K562 (cell line): ENCODE data around the gene EMD. TPM values are rescaled to one million over a fixed set of nuclear protein-coding genes. Genes with fewer than 3 reads are reported as not detected.

Source experiments
- ATAC-seq: fragments of 200-7000 bp; cut with Tn5 transposase; 3 replicates; pipeline ENCODE4 v1.9.1; 2020; ENCODE audit warnings: moderate library complexity
- BruUV-seq: library from RNA; stranded (reverse); fragments of 400-500 nt; replicated peaks from 2 replicates; lab custom pipeline; 2021; lab: Mats Ljungman, UMichigan
- CTCF ChIA-PET: fragments of 300-600 bp; formaldehyde crosslinking; extraction: SDS; loops from one replicate; lab custom pipeline; 2021; ENCODE audit warnings: low intra/inter-chr PET ratio; lab: Yijun Ruan, JAX
- POLR2A ChIA-PET: fragments of 300-600, 350-650 bp; sonication (Branson Sonifier 250); formaldehyde crosslinking; extraction: SDS; loops from one replicate; lab custom pipeline; 2021; ENCODE audit warnings: antibody characterized with exemption, inconsistent platforms; lab: Yijun Ruan, JAX
- DNase-seq, 4 experiments: peaks; one replicate each; pipeline versions ENCODE4 v3.0.0 to v3.0.0-alpha.2; 2011 to 2018; ENCODE audit warnings: low spot score in 3 of 4, mixed read lengths in 3 of 4; ENCODE audit errors: extremely low read depth in 1 of 4
- FAIRE-seq: peaks from 2 replicates; lab custom pipeline; 2011; peaks lifted over from hg19 to GRCh38; lab: Jason Lieb, UNC
- H2AFZ ChIP-seq: 2 replicates; pipeline ENCODE4 v1.6.0; 2011; ENCODE audit warnings: low read depth, low read length, control low read depth, inconsistent platforms
- H3K27ac ChIP-seq: fragments of 200-600 bp; 3 replicates; pipeline ENCODE4 v1.8.0; 2011; ENCODE audit warnings: low read depth, mild to moderate bottlenecking, control low read depth, inconsistent platforms, low read length, moderate library complexity, mixed read lengths; ENCODE audit errors: extremely low read depth
- H3K27me3 ChIP-seq, 2 experiments: fragments of 300-600 bp in 1 of 2; 2 replicates in 1 of 2; 3 replicates in 1 of 2; pipeline versions ENCODE4 v1.6.0 to v1.8.0; 2011; ENCODE audit warnings: inconsistent platforms in 2 of 2, low read length in 2 of 2, mild to moderate bottlenecking in 1 of 2, mixed read lengths in 1 of 2, moderate library complexity in 1 of 2; ENCODE audit not compliant: control insufficient read depth in 2 of 2, insufficient read depth in 2 of 2
- H3K36me3 ChIP-seq: fragments of 300-600 bp; 3 replicates; pipeline ENCODE4 v1.8.0; 2011; ENCODE audit warnings: mild to moderate bottlenecking, low read length, inconsistent platforms; ENCODE audit not compliant: control insufficient read depth, insufficient read depth
- H3K4me1 ChIP-seq, 2 experiments: fragments of 200-600 bp in 1 of 2; replicated peaks in 1 of 2; 2 replicates in 1 of 2; 3 replicates in 1 of 2; pipeline versions ENCODE4 v1.5.1 to v1.8.0; 2011; ENCODE audit warnings: inconsistent platforms in 2 of 2, low read length in 2 of 2, mild to moderate bottlenecking in 1 of 2, mixed read lengths in 1 of 2, moderate library complexity in 1 of 2; ENCODE audit not compliant: control insufficient read depth in 2 of 2, insufficient read depth in 2 of 2
- H3K4me2 ChIP-seq: 2 replicates; pipeline ENCODE4 v1.6.1; 2011; ENCODE audit warnings: low read length, control low read depth, inconsistent platforms, mixed read lengths; ENCODE audit not compliant: insufficient read depth
- H3K4me3 ChIP-seq: fragments of 200-600 bp; sonication (generic), shearing (Covaris generic); 2 replicates; pipeline ENCODE4 v1.5.1; 2016; ENCODE audit warnings: control low read depth, inconsistent platforms
- H3K79me2 ChIP-seq: fragments of 200-600 bp; 3 replicates; pipeline ENCODE4 v1.8.0; 2011; ENCODE audit warnings: low read length, inconsistent platforms; ENCODE audit not compliant: control insufficient read depth, insufficient read depth
- H3K9ac ChIP-seq, 2 experiments: 2 replicates each; pipeline versions ENCODE4 v1.6.0 to v1.6.1; 2011; ENCODE audit warnings: low read depth in 2 of 2, low read length in 2 of 2, control low read depth in 1 of 2, inconsistent platforms in 1 of 2, mild to moderate bottlenecking in 1 of 2, mixed read lengths in 1 of 2; ENCODE audit not compliant: insufficient read depth in 1 of 2
- H3K9me1 ChIP-seq: one replicate; pipeline ENCODE4 v1.6.0; 2011; ENCODE audit warnings: inconsistent platforms, mild to moderate bottlenecking, low read length, moderate library complexity; ENCODE audit not compliant: control insufficient read depth, insufficient read depth
- H3K9me3 ChIP-seq: replicated peaks from 2 replicates; pipeline ENCODE4 v1.5.1; 2011; ENCODE audit warnings: low read depth, low read length, inconsistent platforms; ENCODE audit not compliant: control insufficient read depth, insufficient read depth
- H4K20me1 ChIP-seq: replicated peaks from 2 replicates; pipeline ENCODE4 v1.6.1; 2011; ENCODE audit warnings: low read length, inconsistent platforms, mixed read lengths; ENCODE audit not compliant: control insufficient read depth, insufficient read depth
- BCOR ChIP-seq: fragments of 450-650 bp; IDR thresholded peaks from 2 replicates; pipeline ENCODE4 v1.6.1; 2016
- CTCF ChIP-seq, 3 experiments: IDR thresholded peaks in 2 of 3; conservative IDR thresholded peaks in 1 of 3; 2 replicates each; pipeline ENCODE4 v1.5.1; 2011 to 2012; ENCODE audit warnings: low read length in 3 of 3, mild to moderate bottlenecking in 3 of 3, control low read depth in 2 of 3, improper control_type of control experiment in 1 of 3, inconsistent platforms in 1 of 3, low read depth in 1 of 3, mixed read lengths in 1 of 3, moderate library complexity in 1 of 3; ENCODE audit not compliant: insufficient read depth in 2 of 3
- DDX20 ChIP-seq: fragments of 450-650 bp; IDR thresholded peaks from 2 replicates; pipeline ENCODE4 v1.6.1; 2016; ENCODE audit warnings: missing genetic modification characterization, low read depth, mild to moderate bottlenecking, missing compliant biosample characterization, moderate library complexity
- ID3 ChIP-seq, 2 experiments: fragments of 250-450 bp in 1 of 2; fragments of 450-650 bp in 1 of 2; sonication (Bioruptor Pico) in 1 of 2; IDR thresholded peaks; 2 replicates each; pipeline versions ENCODE4 v1.6.1 to v1.8.0; 2016 to 2021; ENCODE audit warnings: mild to moderate bottlenecking in 2 of 2, moderate library complexity in 2 of 2, missing compliant biosample characterization in 1 of 2, missing genetic modification characterization in 1 of 2
- KLF6 ChIP-seq: fragments of 250-450 bp; sonication (Bioruptor Pico); IDR thresholded peaks from 2 replicates; pipeline ENCODE4 v1.4.0; 2020; ENCODE audit warnings: mild to moderate bottlenecking, moderate library complexity, borderline replicate concordance
- NFIC ChIP-seq: fragments of 450-650 bp; IDR thresholded peaks from 2 replicates; pipeline ENCODE4 v1.6.1; 2017; ENCODE audit warnings: mild to moderate bottlenecking, inconsistent platforms
- RAD21 ChIP-seq, 2 experiments: fragments of 250-450 bp in 1 of 2; fragments of 450-650 bp in 1 of 2; sonication (Bioruptor Pico) in 1 of 2; formaldehyde crosslinking in 1 of 2; IDR thresholded peaks in 1 of 2; conservative IDR thresholded peaks in 1 of 2; 2 replicates each; pipeline versions ENCODE4 v1.4.0 to v1.8.0; 2020 to 2022; ENCODE audit warnings: mild to moderate bottlenecking in 2 of 2, moderate library complexity in 1 of 2
- ZBTB7A ChIP-seq: IDR thresholded peaks from 2 replicates; pipeline ENCODE4 v1.6.1; 2011; ENCODE audit warnings: low read depth, mild to moderate bottlenecking, low read length, moderate library complexity, borderline replicate concordance; ENCODE audit not compliant: control insufficient read depth
- ZNF217 ChIP-seq: sonication (generic); formaldehyde crosslinking; IDR thresholded peaks from 2 replicates; pipeline ENCODE4 v1.8.0; 2022; ENCODE audit warnings: mild to moderate bottlenecking, missing genetic modification reagents
- ZNF79 ChIP-seq: fragments of 250-450 bp; sonication (Bioruptor Pico); IDR thresholded peaks from 2 replicates; pipeline ENCODE4 v1.4.0; 2020; ENCODE audit warnings: low read depth, mild to moderate bottlenecking, moderate library complexity
- WGBS: fragments of 100-300 bp; shearing (Covaris generic); methylation state at CpG from one replicate; pipeline ENCODE4 v1.1.6; 2016; ENCODE audit warnings: low coverage, mixed read lengths; ENCODE audit not compliant: insufficient coverage; ENCODE audit errors: missing lambda C conversion rate; 5-methylcytosine and 5-hydroxymethylcytosine counted together
- in situ Hi-C: fragments of 300-500 bp; cut with MboI; formaldehyde crosslinking; loops from 4 replicates; pipeline ENCODE4 v1.15.0; 2018; ENCODE audit warnings: inconsistent platforms, mixed read lengths
- intact Hi-C: fragments of 100-400 bp; cut with micrococcal nuclease; formaldehyde crosslinking; loops from 2 replicates; pipeline ENCODE4 v1.14.2; 2022
- polyA plus RNA-seq, 8 experiments: library from polyadenylated mRNA; depleted of rRNA in 4 of 8; stranded (reverse) in 5 of 8; unstranded in 3 of 8; fragments of >200 nt; fragmentation: Nextera tagmentation in 2 of 8; fragmentation: Illumina TruSeq in 1 of 8; extraction: Ambion mirVana in 2 of 8; extraction: Trizol in 1 of 8; gene quantifications; 2 replicates each; pipeline versions ENCODE4 v1.2.1 to v1.2.3, GENCODE V29; 2011 to 2014; ENCODE audit warnings: inconsistent platforms in 1 of 8, missing spikeins in 1 of 8
- total RNA-seq, 7 experiments: library from RNA; depleted of rRNA in 6 of 7; stranded (reverse); fragments of >200 nt in 6 of 7; fragmentation: Illumina TruSeq in 2 of 7; extraction: Trizol in 2 of 7; gene quantifications; 2 replicates each; pipeline versions ENCODE4 v1.2.1 to v1.2.3, GENCODE V29; 2011 to 2021; ENCODE audit warnings: low replicate concordance in 1 of 7
- TF ChIP-seq, protein P1 (sequence below): sonication (generic); formaldehyde crosslinking; IDR thresholded peaks from 2 replicates; pipeline ENCODE4 v1.8.0; 2022; ENCODE audit warnings: missing genetic modification reagents, mild to moderate bottlenecking, moderate library complexity, borderline replicate concordance
- TF ChIP-seq, protein P2 (sequence below), 2 experiments: fragments of 450-650 bp in 1 of 2; IDR thresholded peaks; 2 replicates each; pipeline ENCODE4 v1.6.1; 2011 to 2017; ENCODE audit warnings: low read depth in 2 of 2, antibody characterized with exemption in 1 of 2, borderline replicate concordance in 1 of 2, low read length in 1 of 2, mild to moderate bottlenecking in 1 of 2, mixed read lengths in 1 of 2; ENCODE audit not compliant: control insufficient read depth in 1 of 2

Gene EMD
- total and polyA plus RNA-seq, 9 of the 15 experiments (the other 6 are each of a cell fraction or from before 2014, with no cell fraction given): 2.3 to 206 (median 61.9) TPM

GRCh38 chrX:154384284-154384892, 5.3 kb downstream of the EMD start:
- Histone ChIP-seq H3K4me1 (peaks cover 13 to 36% of the 10 kb centered on the region in 2 experiments), H3K4me3 (no peak overlapping the region), H3K27me3 (no peaks in the 10 kb centered on the region), H3K9me1 (no peaks in the 10 kb centered on the region), H3K27ac (peak overlapping the region; percentile 36; the same call in 1 of the 3 replicates), H4K20me1 (no peaks in the 10 kb centered on the region), H3K9me3 (no peaks in the 10 kb centered on the region), H3K9ac (peak overlapping the region in 1 of 2 experiments; percentile 87; a peak in 2 of 4 replicates), H2AFZ (no peak overlapping the region), H3K4me2 (peak overlapping the region; percentile 24; the same call in 1 of the 2 replicates), H3K79me2 (peaks cover 19% of the 10 kb centered on the region), H3K36me3 (peaks cover 19% of the 10 kb centered on the region; the same call in 2 of the 3 replicates)
- intact Hi-C loops: no loop called here
- WGBS: 60% methylated on average over 6 of the region's 8 CpGs
- BruUV-seq: no TSS peak
- ATAC-seq (no peak), DNase-seq (peak in 1 of 4 experiments; percentile 45), FAIRE-seq (no peak)
- ChIA-PET POLR2A (interaction anchor here (0.6 to 1.8 kb wide), 5 partner anchors 11 to 161 kb away, joined by 3 to 7 read pairs (median 6); partner anchors contain the start of gene RPL10), CTCF (interaction anchor here (1.1 to 2.1 kb wide), 2 partner anchors 12 to 151 kb away, joined by 4 to 19 read pairs; no protein-coding TSS in a partner anchor)
- in situ Hi-C loops: no loop called here
- TF ChIP-seq CTCF (IDR thresholded peaks at IDR 0.05 in 2 of 3, conservative IDR thresholded peaks at IDR 0.05 in 1 of 3; ENCODE audit: insufficient read depth in 2 of 3, low read depth in 1 of 3, low read length in 3 of 3) (peak; percentile 52 to 57 (median 55); a peak in 5 of 6 replicates), ZNF79 (CRISPR knock-in tag) (no peak), ID3 (CRISPR knock-in tag; IDR thresholded peaks at IDR 0.05) (no peak), ID3 (tag; IDR thresholded peaks at IDR 0.05) (no peak), DDX20 (tag) (no peak), BCOR (no peak), RAD21 (CRISPR knock-in tag; conservative IDR thresholded peaks at IDR 0.05 in 1 of 2, IDR thresholded peaks at IDR 0.05 in 1 of 2) (peak in 1 of 2 experiments; percentile 32; a peak in 2 of 4 replicates), ZNF217 (no peak), KLF6 (CRISPR knock-in tag) (no peak), ZBTB7A (0 out of 2 replicates have a peak, but pooled peaks have one; percentile 20), NFIC (peak; percentile 10; the same call in 1 of the 2 replicates)
- TF ChIP-seq, protein P1, sequence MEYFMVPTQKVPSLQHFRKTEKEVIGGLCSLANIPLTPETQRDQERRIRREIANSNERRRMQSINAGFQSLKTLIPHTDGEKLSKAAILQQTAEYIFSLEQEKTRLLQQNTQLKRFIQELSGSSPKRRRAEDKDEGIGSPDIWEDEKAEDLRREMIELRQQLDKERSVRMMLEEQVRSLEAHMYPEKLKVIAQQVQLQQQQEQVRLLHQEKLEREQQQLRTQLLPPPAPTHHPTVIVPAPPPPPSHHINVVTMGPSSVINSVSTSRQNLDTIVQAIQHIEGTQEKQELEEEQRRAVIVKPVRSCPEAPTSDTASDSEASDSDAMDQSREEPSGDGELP (CRISPR knock-in tag): peak; percentile 30; the same call in 1 of the 2 replicates
- TF ChIP-seq, protein P2, sequence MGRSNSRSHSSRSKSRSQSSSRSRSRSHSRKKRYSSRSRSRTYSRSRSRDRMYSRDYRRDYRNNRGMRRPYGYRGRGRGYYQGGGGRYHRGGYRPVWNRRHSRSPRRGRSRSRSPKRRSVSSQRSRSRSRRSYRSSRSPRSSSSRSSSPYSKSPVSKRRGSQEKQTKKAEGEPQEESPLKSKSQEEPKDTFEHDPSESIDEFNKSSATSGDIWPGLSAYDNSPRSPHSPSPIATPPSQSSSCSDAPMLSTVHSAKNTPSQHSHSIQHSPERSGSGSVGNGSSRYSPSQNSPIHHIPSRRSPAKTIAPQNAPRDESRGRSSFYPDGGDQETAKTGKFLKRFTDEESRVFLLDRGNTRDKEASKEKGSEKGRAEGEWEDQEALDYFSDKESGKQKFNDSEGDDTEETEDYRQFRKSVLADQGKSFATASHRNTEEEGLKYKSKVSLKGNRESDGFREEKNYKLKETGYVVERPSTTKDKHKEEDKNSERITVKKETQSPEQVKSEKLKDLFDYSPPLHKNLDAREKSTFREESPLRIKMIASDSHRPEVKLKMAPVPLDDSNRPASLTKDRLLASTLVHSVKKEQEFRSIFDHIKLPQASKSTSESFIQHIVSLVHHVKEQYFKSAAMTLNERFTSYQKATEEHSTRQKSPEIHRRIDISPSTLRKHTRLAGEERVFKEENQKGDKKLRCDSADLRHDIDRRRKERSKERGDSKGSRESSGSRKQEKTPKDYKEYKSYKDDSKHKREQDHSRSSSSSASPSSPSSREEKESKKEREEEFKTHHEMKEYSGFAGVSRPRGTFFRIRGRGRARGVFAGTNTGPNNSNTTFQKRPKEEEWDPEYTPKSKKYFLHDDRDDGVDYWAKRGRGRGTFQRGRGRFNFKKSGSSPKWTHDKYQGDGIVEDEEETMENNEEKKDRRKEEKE (IDR thresholded peaks at IDR 0.05; ENCODE audit: borderline replicate concordance in 1 of 2, control insufficient read depth in 1 of 2, low read depth in 2 of 2, low read length in 1 of 2): no peak
